MM.1S (cell line): ENCODE measurements around the gene TOR4A.
A peak's percentile ranks its signal among the peaks of the same experiment; 100 is the strongest.
"Not testable (repeated sequence)": the region's sequence is repeated elsewhere in the genome, so short reads cannot be mapped to it uniquely, and the experiment has no call there.

Source experiments
- DNase-seq: peaks from one replicate; pipeline ENCODE4 v3.0.0-alpha.2; 2015
- H2AFZ ChIP-seq: fragments of 300-600 bp; sonication (generic); 2 replicates; pipeline ENCODE4 v1.6.0; 2016; ENCODE audit warnings: antibody characterized with exemption, low read length
- H3F3A ChIP-seq: fragments of 300-600 bp; sonication (generic); 2 replicates; pipeline ENCODE4 v1.6.1; 2016; ENCODE audit warnings: mild to moderate bottlenecking, antibody characterized with exemption, low read length, moderate library complexity, mixed read lengths; ENCODE audit not compliant: insufficient read depth
- H3K27ac ChIP-seq: fragments of 300-600 bp; sonication (generic); 2 replicates; pipeline ENCODE4 v1.5.1; 2016; ENCODE audit warnings: mild to moderate bottlenecking, low read length
- H3K27me3 ChIP-seq: fragments of 300-600 bp; sonication (generic); replicated peaks from 2 replicates; pipeline ENCODE4 v1.6.0; 2016; ENCODE audit warnings: low read length; ENCODE audit not compliant: insufficient read depth
- H3K36me3 ChIP-seq: fragments of 300-600 bp; sonication (generic); replicated peaks from 2 replicates; pipeline ENCODE4 v1.6.1; 2016; ENCODE audit warnings: mild to moderate bottlenecking, low read length, mixed read lengths; ENCODE audit not compliant: insufficient read depth
- H3K4me1 ChIP-seq: fragments of 300-600 bp; sonication (generic); 2 replicates; pipeline ENCODE4 v1.6.1; 2016; ENCODE audit warnings: low read length, mixed read lengths
- H3K4me2 ChIP-seq: fragments of 300-600 bp; sonication (generic); 2 replicates; pipeline ENCODE4 v1.6.0; 2016; ENCODE audit warnings: low read depth, low read length
- H3K4me3 ChIP-seq: fragments of 300-600 bp; sonication (generic); 2 replicates; pipeline ENCODE4 v1.5.1; 2016; ENCODE audit warnings: low read length, mixed read lengths
- H3K79me2 ChIP-seq: fragments of 300-600 bp; sonication (generic); 2 replicates; pipeline ENCODE4 v1.6.1; 2016; ENCODE audit warnings: mixed run types, low read length, mixed read lengths
- H3K9ac ChIP-seq: fragments of 300-600 bp; sonication (generic); 2 replicates; pipeline ENCODE4 v1.6.1; 2016; ENCODE audit warnings: low read length, mixed read lengths
- H3K9me2 ChIP-seq: fragments of 300-600 bp; sonication (generic); replicated peaks from 2 replicates; pipeline ENCODE4 v1.6.1; 2016; ENCODE audit warnings: mild to moderate bottlenecking, low read length, mixed read lengths; ENCODE audit not compliant: insufficient read depth
- H3K9me3 ChIP-seq: fragments of 300-600 bp; sonication (generic); replicated peaks from 2 replicates; pipeline ENCODE4 v1.6.1; 2016; ENCODE audit warnings: mild to moderate bottlenecking, low read length, mixed read lengths; ENCODE audit not compliant: insufficient read depth
- H4K20me1 ChIP-seq: fragments of 300-600 bp; sonication (generic); 2 replicates; pipeline ENCODE4 v1.6.1; 2016; ENCODE audit warnings: mild to moderate bottlenecking, low read length, moderate library complexity, mixed read lengths; ENCODE audit not compliant: insufficient read depth
- EZH2 ChIP-seq: fragments of 300-600 bp; sonication (generic); optimal IDR thresholded peaks from 2 replicates; pipeline ENCODE3; 2017; ENCODE audit warnings: low read depth, mild to moderate bottlenecking, antibody characterized with exemption, low read length, mixed read lengths
- EZH2phosphoT487 ChIP-seq: fragments of 300-600 bp; sonication (generic); IDR thresholded peaks from 2 replicates; pipeline ENCODE4 v1.6.1; 2018; ENCODE audit warnings: antibody characterized with exemption, low read length
- TF ChIP-seq, protein P1 (sequence below): fragments of 300-600 bp; sonication (generic); IDR thresholded peaks from 2 replicates; pipeline ENCODE4 v1.5.1; 2016; ENCODE audit warnings: antibody characterized with exemption, low read length, mixed read lengths

TOR4A gene

DNA sequence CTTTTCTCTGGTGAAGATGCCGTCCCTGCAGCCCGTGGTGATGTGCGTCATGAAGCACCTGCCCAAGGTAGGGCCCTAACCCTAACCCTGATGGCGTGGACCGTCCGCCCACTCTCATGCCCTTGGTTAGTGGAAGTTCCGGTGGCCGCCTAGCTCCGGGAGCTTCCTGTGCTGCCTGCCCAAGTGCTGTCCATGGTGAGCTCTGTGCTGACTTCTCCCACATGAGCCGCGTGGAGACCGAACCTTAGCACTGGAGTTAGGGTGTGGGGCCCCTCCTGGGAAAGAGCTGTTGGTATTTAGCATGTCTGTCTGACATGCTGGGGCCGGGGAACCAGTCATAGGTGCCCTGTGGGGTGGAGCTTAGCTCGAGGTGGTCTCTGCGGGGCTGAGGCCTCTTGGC lies 21.2 kb upstream of the TOR4A start:
- no peak overlapping the region for H3K27ac ChIP-seq
- H2AFZ ChIP-seq, result no peak overlapping the region
- peaks cover 10% of the 10 kb centered on the region; the same call in 1 of the 2 replicates for H3K4me1 ChIP-seq
- DNase-seq, result no peak
- peak overlapping the region; percentile 97 for H3K4me2 ChIP-seq
- H3F3A ChIP-seq, result peaks cover 8% of the 10 kb centered on the region
- H3K27me3 ChIP-seq, result no peaks in the 10 kb centered on the region
- no peaks in the 10 kb centered on the region for H3K9me2 ChIP-seq
- H3K4me3 ChIP-seq, result peak overlapping the region; percentile 94
- H3K79me2 ChIP-seq, result peaks cover 24% of the 10 kb centered on the region
- no peaks in the 10 kb centered on the region for H3K9me3 ChIP-seq
- no peaks in the 10 kb centered on the region for H4K20me1 ChIP-seq
- peaks cover 4% of the 10 kb centered on the region; the same call in 1 of the 2 replicates for H3K36me3 ChIP-seq
- peak overlapping the region; percentile 81; the same call in 1 of the 2 replicates for H3K9ac ChIP-seq
- TF ChIP-seq EZH2phosphoT487, result no peak

DNA sequence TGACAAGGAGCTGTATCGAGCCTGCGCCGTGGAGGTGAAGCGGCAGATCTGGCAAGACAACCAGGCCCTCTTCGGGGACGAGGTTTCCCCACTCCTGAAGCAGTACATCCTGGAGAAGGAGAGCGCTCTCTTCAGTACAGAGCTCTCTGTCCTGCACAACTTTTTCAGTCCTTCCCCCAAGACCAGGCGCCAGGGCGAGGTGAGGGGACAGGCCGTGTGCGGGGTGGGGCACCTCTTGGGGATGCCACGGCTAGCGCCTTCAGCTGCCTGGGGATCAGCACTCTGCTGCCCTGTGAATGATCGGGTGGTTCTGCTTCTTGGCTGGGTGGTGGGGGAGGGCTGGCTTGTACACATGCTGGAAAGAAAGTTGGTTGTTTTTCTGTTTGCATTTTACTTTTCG lies 20.7 kb upstream of the TOR4A start:
- H3K27me3 ChIP-seq, result no peaks in the 10 kb centered on the region
- TF ChIP-seq EZH2 (no peak), EZH2phosphoT487 (no peak)
- TF ChIP-seq, protein P1, sequence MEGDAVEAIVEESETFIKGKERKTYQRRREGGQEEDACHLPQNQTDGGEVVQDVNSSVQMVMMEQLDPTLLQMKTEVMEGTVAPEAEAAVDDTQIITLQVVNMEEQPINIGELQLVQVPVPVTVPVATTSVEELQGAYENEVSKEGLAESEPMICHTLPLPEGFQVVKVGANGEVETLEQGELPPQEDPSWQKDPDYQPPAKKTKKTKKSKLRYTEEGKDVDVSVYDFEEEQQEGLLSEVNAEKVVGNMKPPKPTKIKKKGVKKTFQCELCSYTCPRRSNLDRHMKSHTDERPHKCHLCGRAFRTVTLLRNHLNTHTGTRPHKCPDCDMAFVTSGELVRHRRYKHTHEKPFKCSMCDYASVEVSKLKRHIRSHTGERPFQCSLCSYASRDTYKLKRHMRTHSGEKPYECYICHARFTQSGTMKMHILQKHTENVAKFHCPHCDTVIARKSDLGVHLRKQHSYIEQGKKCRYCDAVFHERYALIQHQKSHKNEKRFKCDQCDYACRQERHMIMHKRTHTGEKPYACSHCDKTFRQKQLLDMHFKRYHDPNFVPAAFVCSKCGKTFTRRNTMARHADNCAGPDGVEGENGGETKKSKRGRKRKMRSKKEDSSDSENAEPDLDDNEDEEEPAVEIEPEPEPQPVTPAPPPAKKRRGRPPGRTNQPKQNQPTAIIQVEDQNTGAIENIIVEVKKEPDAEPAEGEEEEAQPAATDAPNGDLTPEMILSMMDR, result no peak
- H3K9me2 ChIP-seq, result no peaks in the 10 kb centered on the region
- H4K20me1 ChIP-seq, result no peaks in the 10 kb centered on the region
- peaks cover 8% of the 10 kb centered on the region for H3F3A ChIP-seq
- H2AFZ ChIP-seq, result no peak overlapping the region
- peaks cover 24% of the 10 kb centered on the region for H3K79me2 ChIP-seq
- no peak overlapping the region for H3K9ac ChIP-seq
- H3K27ac ChIP-seq, result no peak overlapping the region
- no peak overlapping the region for H3K4me3 ChIP-seq
- DNase-seq, result no peak
- peaks cover 10% of the 10 kb centered on the region; the same call in 1 of the 2 replicates for H3K4me1 ChIP-seq
- no peak overlapping the region for H3K4me2 ChIP-seq
- H3K9me3 ChIP-seq, result no peaks in the 10 kb centered on the region
- peaks cover 4% of the 10 kb centered on the region; the same call in 1 of the 2 replicates for H3K36me3 ChIP-seq

DNA sequence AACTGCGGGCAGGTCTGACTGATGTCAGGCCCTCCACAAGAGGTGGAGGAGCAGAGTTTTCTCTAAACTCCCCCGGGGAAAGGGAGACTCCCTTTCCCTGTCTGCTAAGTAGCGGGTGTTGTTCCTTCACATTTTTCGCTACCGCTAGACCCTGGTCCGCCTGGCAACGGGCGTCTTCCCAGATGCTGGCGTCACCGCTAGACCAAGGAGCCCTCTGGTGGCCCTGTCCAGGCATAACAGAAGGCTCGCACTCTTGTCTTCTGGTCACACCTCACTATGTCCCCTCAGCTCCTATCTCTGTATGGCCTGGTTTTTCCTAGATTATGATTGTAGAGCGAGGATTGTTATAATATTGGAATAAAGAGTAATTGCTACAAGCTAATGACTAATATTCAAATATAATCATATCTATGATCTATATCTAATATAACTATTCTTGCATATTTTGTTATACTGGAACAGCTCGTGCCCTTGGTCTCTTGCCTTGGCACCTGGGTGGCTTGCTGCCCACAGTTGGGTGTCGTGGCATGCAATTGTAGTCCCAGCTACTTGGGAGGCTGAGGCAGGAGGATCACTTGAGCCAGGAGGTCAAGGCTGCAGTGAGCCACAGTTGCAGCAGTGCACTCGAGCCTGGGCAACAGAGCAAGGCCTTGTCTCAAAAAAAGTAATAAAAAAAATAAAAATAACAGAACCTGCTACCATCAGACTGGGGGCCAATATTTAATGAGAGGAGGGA lies 15.2 kb upstream of the TOR4A start:
- H4K20me1 ChIP-seq, H3K4me2 ChIP-seq, H3K27me3 ChIP-seq, H3F3A ChIP-seq, H3K9ac ChIP-seq, H3K4me1 ChIP-seq, H3K9me2 ChIP-seq, H3K79me2 ChIP-seq, H3K4me3 ChIP-seq, H3K9me3 ChIP-seq, DNase-seq, H3K27ac ChIP-seq, H3K36me3 ChIP-seq, H2AFZ ChIP-seq: not testable (repeated sequence)
- TF ChIP-seq, protein P1, result peak; percentile 20; the same call in 1 of the 2 replicates

DNA sequence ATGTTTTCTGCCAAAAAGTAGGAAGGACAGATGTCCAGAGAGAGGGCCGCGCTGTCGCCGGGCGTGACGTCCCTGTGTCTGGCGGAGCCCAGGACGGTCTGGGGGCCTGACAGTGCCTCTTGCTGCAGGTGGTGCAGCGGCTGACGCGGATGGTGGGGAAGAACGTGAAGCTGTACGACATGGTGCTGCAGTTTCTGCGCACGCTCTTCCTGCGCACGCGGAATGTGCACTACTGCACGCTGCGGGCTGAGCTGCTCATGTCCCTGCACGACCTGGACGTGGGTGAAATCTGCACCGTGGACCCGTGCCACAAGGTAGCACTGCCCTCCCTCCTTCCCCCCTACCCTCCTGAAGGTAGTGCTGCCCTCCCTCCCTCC lies 14.6 kb upstream of the TOR4A start:
- DNase-seq, result no peak
- Histone ChIP-seq H3K4me2 (no peak overlapping the region), H2AFZ (no peak overlapping the region), H3K4me1 (peaks cover 2% of the 10 kb centered on the region; the same call in 1 of the 2 replicates), H3K9me2 (no peaks in the 10 kb centered on the region), H3K27ac (no peak overlapping the region), H3K4me3 (no peak overlapping the region), H3K36me3 (peaks cover 4% of the 10 kb centered on the region; the same call in 1 of the 2 replicates), H4K20me1 (no peaks in the 10 kb centered on the region), H3K9ac (no peak overlapping the region), H3K27me3 (no peaks in the 10 kb centered on the region), H3K79me2 (peaks cover 7% of the 10 kb centered on the region), H3F3A (no peaks in the 10 kb centered on the region), H3K9me3 (no peaks in the 10 kb centered on the region)
- TF ChIP-seq, protein P1, result no peak
